DMS114 treated with DMSO at 0.1 percent for 48 hours (cell line): ENCODE results near the gene ADAP1.
"Not testable (repeated sequence)": the region's sequence is repeated elsewhere in the genome, so short reads cannot be mapped to it uniquely, and the experiment has no call there.

Experiments used
- DNase-seq: peaks from one replicate; lab custom pipeline; 2025; ENCODE audit not compliant: unreplicated experiment; lab: John Stamatoyannopoulos, UW

ADAP1 gene

DNA sequence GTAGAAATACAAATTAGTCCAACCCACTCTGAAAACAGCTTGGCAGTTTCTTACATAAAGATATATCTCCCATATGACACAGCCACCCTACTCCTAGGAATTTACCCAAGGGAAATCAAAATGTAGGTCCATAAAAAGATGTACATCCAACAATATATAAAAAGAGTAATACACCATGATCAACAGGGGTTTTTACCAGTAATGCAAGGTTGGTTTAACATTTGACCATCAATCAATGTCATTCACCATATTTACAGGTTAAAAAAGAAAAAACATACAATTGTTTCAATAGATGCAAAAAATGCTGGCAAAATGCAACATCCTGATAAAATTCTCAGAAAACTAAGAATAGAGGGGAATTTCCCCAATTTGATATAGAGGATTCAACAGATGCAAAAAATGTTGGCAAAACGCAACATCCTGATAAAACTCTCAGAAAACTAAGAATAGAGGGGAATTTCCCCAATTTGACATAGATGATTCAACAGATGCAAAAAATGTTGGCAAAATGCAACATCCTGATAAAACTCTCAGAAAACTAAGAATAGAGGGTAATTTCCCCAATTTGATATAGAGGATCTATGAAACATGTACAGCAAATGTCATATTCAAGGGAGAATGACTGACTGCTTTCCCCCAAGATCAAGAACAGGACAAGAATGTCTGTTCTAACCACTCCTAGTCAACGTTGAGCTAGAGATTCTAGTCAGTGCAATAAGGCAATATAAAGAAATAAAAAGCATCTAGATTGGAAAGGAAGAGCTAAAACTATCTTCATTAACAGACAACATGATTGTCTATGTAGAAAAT is 13.7 kb downstream of the ADAP1 start:
- no peak for DNase-seq

DNA sequence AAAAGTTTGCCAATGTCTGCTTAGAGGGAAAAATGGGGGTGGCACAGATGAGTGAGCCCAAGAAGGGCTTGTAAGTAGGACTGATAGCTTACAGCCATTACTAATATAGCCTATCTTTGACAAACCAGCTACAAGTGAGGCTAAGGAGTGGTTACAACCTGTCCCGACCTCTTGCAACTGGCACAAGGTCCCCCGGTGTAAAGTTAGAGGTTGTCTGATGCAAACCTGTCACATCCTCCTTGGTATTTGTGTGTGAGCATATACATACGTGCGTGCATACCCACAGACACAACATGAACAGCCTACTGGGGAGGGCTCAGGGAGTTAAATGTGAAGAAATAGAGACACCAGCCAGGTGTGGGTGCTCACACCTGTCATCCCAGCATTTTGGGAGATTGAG is 14.6 kb downstream of the ADAP1 start:
- no peak for DNase-seq

- DNase-seq = no peak
These were observed 15.8 kb downstream of the ADAP1 start for GRCh38 chr7:938546-939185.

DNA sequence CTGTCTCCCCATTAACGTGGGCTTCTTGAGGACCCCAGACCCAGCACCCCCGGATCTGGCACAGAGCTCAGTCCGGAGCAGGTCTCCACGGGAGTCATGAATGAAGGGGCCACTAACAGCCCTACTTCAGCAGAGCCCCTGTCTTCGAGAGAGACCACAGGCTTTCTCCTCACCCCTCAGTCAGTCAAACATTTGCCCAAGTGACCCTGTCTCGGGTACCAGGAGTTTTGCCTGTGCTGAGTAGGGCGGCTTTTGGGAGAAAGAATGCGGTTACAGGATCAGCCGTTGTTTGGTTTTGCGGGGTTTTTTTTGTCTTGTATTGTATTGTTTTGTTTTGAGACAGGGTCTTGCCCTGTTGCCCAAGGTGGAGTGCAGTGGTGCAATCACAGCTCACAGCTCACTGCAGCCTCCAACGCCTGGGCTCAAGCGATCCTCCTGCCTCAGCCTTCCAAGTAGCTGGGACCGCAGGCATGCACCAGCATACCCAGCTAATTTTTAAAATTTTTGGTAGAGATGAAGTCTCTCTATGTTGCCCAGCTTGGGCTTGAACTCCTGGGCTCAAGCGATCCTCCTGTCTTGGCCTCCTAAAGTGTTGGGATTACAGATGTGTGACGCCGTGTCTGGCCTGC is 16.5 kb downstream of the ADAP1 start:
- no peak for DNase-seq

GRCh38 chr7:936386-937054 is 18.0 kb downstream of the ADAP1 start:
- DNase-seq = no peak

- DNase-seq = no peak
These were observed 18.6 kb downstream of the ADAP1 start for GRCh38 chr7:935874-936385.

DNA sequence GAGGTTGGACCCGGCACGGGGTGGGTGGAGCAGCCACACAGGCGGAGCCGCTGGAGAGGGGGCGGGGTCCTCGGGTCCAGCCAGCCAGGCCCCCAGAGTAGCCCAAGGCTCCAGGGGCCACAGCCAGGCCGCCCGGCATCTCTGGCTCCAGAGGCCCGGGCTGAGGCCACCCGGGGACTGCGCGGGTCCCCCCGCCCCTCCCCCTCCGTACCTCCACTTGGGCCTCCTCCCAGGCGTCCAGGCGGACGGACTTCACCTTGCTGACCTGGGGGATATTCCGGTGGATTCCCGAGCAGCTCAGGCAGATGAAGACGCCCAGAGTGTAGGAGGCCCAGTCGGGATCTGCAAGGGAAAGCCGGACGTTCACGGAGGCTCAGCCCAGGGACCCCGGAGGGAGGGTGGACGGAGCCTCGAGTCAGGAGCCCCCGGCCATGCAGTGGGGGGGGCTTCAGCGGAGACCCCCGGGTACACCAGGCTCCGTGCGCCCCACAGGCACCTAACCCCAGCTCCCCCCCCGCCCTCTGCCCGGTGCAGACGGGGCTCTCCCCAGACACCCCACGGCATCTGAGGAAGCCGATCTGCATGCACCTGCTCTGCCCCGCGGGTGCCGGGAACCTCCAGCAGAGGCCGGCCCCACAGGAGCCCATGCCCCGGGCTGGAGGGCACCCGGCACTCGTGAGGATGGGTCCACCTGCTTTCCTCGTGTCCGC is 19.2 kb downstream of the ADAP1 start:
- DNase-seq = no peak

GRCh38 chr7:934469-935163 is 19.9 kb downstream of the ADAP1 start:
- no peak for DNase-seq

GRCh38 chr7:932651-932975 is 21.9 kb downstream of the ADAP1 start:
- DNase-seq = no peak

DNA sequence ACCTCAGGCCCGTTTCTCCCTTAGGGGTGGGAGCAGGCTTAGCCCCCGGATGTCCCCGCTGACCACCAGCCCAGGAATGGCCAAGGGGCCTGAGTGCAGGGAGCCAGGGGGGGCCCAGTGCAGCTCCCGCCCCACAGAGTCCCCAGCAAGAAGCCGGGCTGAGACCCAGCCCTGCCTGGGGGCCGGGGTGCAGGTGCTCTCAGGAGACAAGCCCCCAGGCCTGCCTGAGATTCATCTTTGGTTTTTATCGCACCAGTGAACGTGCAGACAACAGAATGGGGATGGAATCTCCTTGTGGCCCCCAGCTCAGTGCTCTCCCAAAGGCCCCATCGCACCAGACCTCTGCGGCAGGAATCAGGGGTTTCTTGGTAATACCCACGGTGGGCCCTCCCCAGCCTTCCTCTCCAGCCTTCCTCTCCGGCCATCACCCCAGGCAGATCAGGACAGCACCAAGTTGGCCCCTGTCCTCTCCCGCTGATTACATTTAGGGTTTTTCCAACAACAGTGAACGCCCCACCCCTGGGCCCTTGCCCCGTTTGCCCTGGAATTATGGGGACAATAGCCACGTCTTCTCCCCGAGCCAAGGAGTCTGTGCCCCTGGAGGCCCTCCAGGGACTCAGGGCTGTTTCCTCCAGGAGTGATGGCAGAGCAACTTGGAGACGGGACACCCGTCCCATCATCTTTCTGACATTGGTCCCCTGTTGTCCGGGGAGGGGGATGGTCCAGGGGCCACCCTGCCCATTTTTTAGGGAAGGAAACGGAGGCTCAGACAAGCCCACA is 22.4 kb downstream of the ADAP1 start:
- no peak for DNase-seq

- no peak for DNase-seq
These were observed 23.3 kb downstream of the ADAP1 start for GRCh38 chr7:930975-931758.

- no peak for DNase-seq
These were observed 25.2 kb downstream of the ADAP1 start for GRCh38 chr7:929311-929711.

DNA sequence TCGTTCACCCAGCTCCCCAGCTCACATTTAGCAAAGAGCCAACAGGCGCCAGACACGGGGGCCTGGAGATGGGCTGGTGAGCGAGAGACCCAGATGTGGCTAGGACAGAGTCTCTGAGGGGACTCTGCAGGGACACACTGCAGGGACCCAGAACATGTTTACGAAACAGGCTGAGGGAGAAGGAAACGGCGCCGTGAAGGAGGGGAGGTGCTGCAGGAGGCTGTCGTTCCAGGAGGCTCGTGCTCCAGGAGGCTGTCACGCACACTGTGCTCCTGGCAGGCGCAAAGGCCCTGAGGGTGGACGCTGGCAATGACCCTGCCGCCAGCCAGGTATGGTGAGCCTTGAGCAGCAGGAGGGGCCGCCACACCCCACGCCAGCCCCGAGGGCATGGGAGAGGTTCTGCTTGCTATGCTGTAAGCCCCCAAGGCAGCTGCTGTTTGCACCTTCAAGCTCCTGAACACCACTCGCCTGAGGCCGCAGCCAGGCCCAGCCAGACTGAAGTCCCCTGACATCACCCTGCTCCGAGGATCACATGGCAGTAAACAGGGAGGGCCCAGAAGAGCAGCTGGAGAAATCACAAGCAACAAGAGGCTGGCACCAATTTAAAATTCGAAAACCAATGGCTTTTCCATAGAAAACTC is 27.3 kb downstream of the ADAP1 start:
- DNase-seq = no peak

GRCh38 chr7:926061-927030 is 28.1 kb downstream of the ADAP1 start:
- DNase-seq = no peak

- no peak for DNase-seq
These were observed 28.9 kb downstream of the ADAP1 start for GRCh38 chr7:925601-926000.

- no peak for DNase-seq
These were observed 29.8 kb downstream of the ADAP1 start for GRCh38 chr7:924541-925231.

- not testable (repeated sequence) for DNase-seq
These were observed 30.4 kb downstream of the ADAP1 start for GRCh38 chr7:924042-924441.
